T-cell (primary cell): Measurements from ENCODE around the gene MAN2A1. TPM values are rescaled to one million over a fixed set of nuclear protein-coding genes. Genes with fewer than 3 reads are reported as not detected.

Source experiments
- ATAC-seq, 4 experiments: fragments of 200-7000 bp in 3 of 4; fragments of 150-1000 bp in 1 of 4; cut with Tn5 transposase; replicated peaks in 1 of 4; 1 replicate in 3 of 4; 2 replicates in 1 of 4; pipeline ENCODE4 v1.10.0; 2021; ENCODE audit warnings: moderate library complexity in 3 of 4, mild to moderate bottlenecking in 2 of 4, moderate number of reproducible peaks in 1 of 4
- CTCF ChIA-PET, 2 donors: fragments of 300-600 bp; sonication (Branson Sonifier 250); formaldehyde crosslinking; loops; one replicate each; lab custom pipeline; 2022; ENCODE audit warnings: antibody characterized with exemption in 2 of 2; lab: Charles Lee
- POLR2A ChIA-PET, 2 donors: fragments of 300-600 bp; sonication (Branson Sonifier 250); formaldehyde crosslinking; loops; one replicate each; lab custom pipeline; 2022; ENCODE audit warnings: antibody characterized with exemption in 2 of 2; lab: Charles Lee
- DNase-seq, 35 experiments: peaks; one replicate each; pipeline versions ENCODE4 v3.0.0 to v3.0.0-alpha.2; 2013 to 2023
- H3K27ac ChIP-seq: one replicate; pipeline ENCODE4 v1.5.1; 2013; ENCODE audit warnings: low read length
- H3K27me3 ChIP-seq, 2 experiments: replicated peaks in 1 of 2; 1 replicate in 1 of 2; 2 replicates in 1 of 2; pipeline versions ENCODE4 v1.6.1 to v1.7.0; 2013; ENCODE audit warnings: low read length in 1 of 2, mixed read lengths in 1 of 2; ENCODE audit not compliant: control insufficient read depth in 2 of 2, insufficient read depth in 2 of 2; ENCODE audit errors: extremely low read depth in 1 of 2
- H3K36me3 ChIP-seq, 2 donors: 1 replicate in 1 of 2; 2 replicates in 1 of 2; pipeline versions ENCODE4 v1.6.1 to v1.7.0; 2013; ENCODE audit warnings: low read length in 1 of 2; ENCODE audit not compliant: control insufficient read depth in 2 of 2, insufficient read depth in 1 of 2; ENCODE audit errors: extremely low read depth in 1 of 2
- H3K4me1 ChIP-seq, 2 experiments: 1 replicate in 1 of 2; 2 replicates in 1 of 2; pipeline versions ENCODE4 v1.6.1 to v1.7.0; 2013; ENCODE audit warnings: low read length in 2 of 2, mixed read lengths in 1 of 2; ENCODE audit not compliant: insufficient read depth in 2 of 2, control insufficient read depth in 1 of 2; ENCODE audit errors: extremely low read depth in 1 of 2
- H3K4me3 ChIP-seq, 2 donors: 1 replicate in 1 of 2; 2 replicates in 1 of 2; pipeline versions ENCODE4 v1.5.1 to v1.7.0; 2013; ENCODE audit warnings: mild to moderate bottlenecking in 2 of 2, low read length in 1 of 2, moderate library complexity in 1 of 2; ENCODE audit not compliant: control insufficient read depth in 1 of 2; ENCODE audit errors: extremely low read depth in 1 of 2
- H3K9me3 ChIP-seq: 2 replicates; pipeline ENCODE4 v1.7.0; 2013
- H3K27ac Mint-ChIP-seq, 2 donors: one replicate each; pipeline ENCODE4 v1.8.0; 2020 to 2021; ENCODE audit warnings: mild to moderate bottlenecking in 2 of 2, mixed read lengths in 2 of 2
- H3K27me3 Mint-ChIP-seq, 2 donors: one replicate each; pipeline ENCODE4 v1.8.0; 2021 to 2022; ENCODE audit warnings: mixed read lengths in 2 of 2
- H3K36me3 Mint-ChIP-seq: one replicate; pipeline ENCODE4 v1.8.0; 2021; ENCODE audit warnings: mixed read lengths
- H3K4me1 Mint-ChIP-seq, 3 donors: one replicate each; pipeline ENCODE4 v1.8.0; 2020 to 2022; ENCODE audit warnings: mixed read lengths in 3 of 3, mild to moderate bottlenecking in 1 of 3
- H3K4me3 Mint-ChIP-seq, 3 donors: one replicate each; pipeline ENCODE4 v1.8.0; 2020 to 2022; ENCODE audit warnings: mild to moderate bottlenecking in 3 of 3, mixed read lengths in 3 of 3, moderate library complexity in 3 of 3
- H3K9me3 Mint-ChIP-seq, 3 donors: one replicate each; pipeline ENCODE4 v1.8.0; 2020 to 2022; ENCODE audit warnings: mixed read lengths in 3 of 3
- WGBS: methylation state at CpG from one replicate; pipeline ENCODE4 v1.1.5; 2013; ENCODE audit warnings: missing lambda C conversion rate; ENCODE audit not compliant: insufficient coverage; 5-methylcytosine and 5-hydroxymethylcytosine counted together
- total RNA-seq, 35 experiments: library from RNA in 6 of 35; stranded (reverse) in 6 of 35; fragments of 120-200 nt in 1 of 35; gene quantifications; one replicate each; pipeline versions ENCODE4 v1.2.1 to v1.2.4 and lab custom pipeline; 2013 to 2026

Gene MAN2A1
- total RNA-seq, 5 donors from 2014 or later (not counting 1 experiment from before 2014, with no cell fraction given): 46.7 to 64.0 (median 50.4) TPM

- no peaks in the 10 kb centered on the region for H3K9me3 Mint-ChIP-seq
- H3K4me1 Mint-ChIP-seq: no peaks in the 10 kb centered on the region
- peaks cover 7 to 24% of the 10 kb centered on the region in 2 donors for H3K27me3 Mint-ChIP-seq
- H3K27ac Mint-ChIP-seq: no peak overlapping the region
- ChIA-PET POLR2A (interaction anchor here in 1 of 2 donors (0.6 kb wide), 1 partner anchor 261 kb away, joined by 7 read pairs; the partner anchor contains the start of gene PJA2), CTCF (no interaction called here)
- Histone ChIP-seq H3K4me3 (no peak overlapping the region), H3K4me1 (no peaks in the 10 kb centered on the region), H3K36me3 (no peaks in the 10 kb centered on the region), H3K27me3 (peaks cover 0 to 2% of the 10 kb centered on the region in 2 experiments), H3K27ac (no peak overlapping the region), H3K9me3 (no peaks in the 10 kb centered on the region)
- no CpG with 5 or more reads among the region's 2 CpGs for WGBS
- DNase-seq (no peak), ATAC-seq (no peak)
- H3K4me3 Mint-ChIP-seq: no peak overlapping the region
- no peaks in the 10 kb centered on the region for H3K36me3 Mint-ChIP-seq
These were observed 18.6 kb upstream of the MAN2A1 start for GRCh38 chr5:109671136-109671535.

GRCh38 chr5:109674596-109674995 lies 15.1 kb upstream of the MAN2A1 start:
- H3K27me3 Mint-ChIP-seq: peaks cover 10 to 32% of the 10 kb centered on the region in 2 donors
- no peak overlapping the region for H3K27ac Mint-ChIP-seq
- Histone ChIP-seq H3K4me1 (no peaks in the 10 kb centered on the region), H3K4me3 (no peak overlapping the region), H3K36me3 (no peaks in the 10 kb centered on the region), H3K27ac (no peak overlapping the region), H3K27me3 (peaks cover 0 to 2% of the 10 kb centered on the region in 2 experiments), H3K9me3 (no peaks in the 10 kb centered on the region)
- no peak for ATAC-seq
- ChIA-PET CTCF (no interaction called here), POLR2A (interaction anchor here in 1 of 2 donors (0.6 kb wide), 1 partner anchor 30 kb away, joined by 4 read pairs; no protein-coding TSS in a partner anchor)
- DNase-seq: no peak
- no peak overlapping the region for H3K4me3 Mint-ChIP-seq
- no CpG with 5 or more reads among the region's 4 CpGs for WGBS
- H3K4me1 Mint-ChIP-seq: no peaks in the 10 kb centered on the region
- no peaks in the 10 kb centered on the region for H3K9me3 Mint-ChIP-seq
- H3K36me3 Mint-ChIP-seq: no peaks in the 10 kb centered on the region

- no peaks in the 10 kb centered on the region for H3K4me1 Mint-ChIP-seq
- ChIA-PET POLR2A (no interaction called here), CTCF (no interaction called here)
- H3K4me3 Mint-ChIP-seq: no peak overlapping the region
- DNase-seq: no peak
- no peak overlapping the region for H3K27ac Mint-ChIP-seq
- H3K4me3 ChIP-seq: no peak overlapping the region
- H3K9me3 Mint-ChIP-seq: no peaks in the 10 kb centered on the region
- H3K27ac ChIP-seq: no peak overlapping the region
- no peaks in the 10 kb centered on the region for H3K9me3 ChIP-seq
- no peaks in the 10 kb centered on the region for H3K4me1 ChIP-seq
- peaks cover 0 to 2% of the 10 kb centered on the region in 2 experiments for H3K27me3 ChIP-seq
- peaks cover 8 to 24% of the 10 kb centered on the region in 2 donors for H3K27me3 Mint-ChIP-seq
- H3K36me3 ChIP-seq: no peaks in the 10 kb centered on the region
- ATAC-seq: no peak
- no CpG with 5 or more reads among the region's 5 CpGs for WGBS
- no peaks in the 10 kb centered on the region for H3K36me3 Mint-ChIP-seq
These were observed 12.8 kb upstream of the MAN2A1 start for GRCh38 chr5:109676920-109677319.

- Histone ChIP-seq H3K27ac (no peak overlapping the region), H3K36me3 (no peaks in the 10 kb centered on the region), H3K27me3 (no peaks in the 10 kb centered on the region), H3K9me3 (no peaks in the 10 kb centered on the region), H3K4me1 (no peaks in the 10 kb centered on the region), H3K4me3 (no peak overlapping the region)
- DNase-seq: no peak
- WGBS: 100% methylated on average over 2 of the region's 3 CpGs
- Mint-ChIP-seq H3K27me3 (peaks cover 11 to 18% of the 10 kb centered on the region in 2 donors), H3K36me3 (no peaks in the 10 kb centered on the region), H3K9me3 (no peaks in the 10 kb centered on the region), H3K4me1 (no peaks in the 10 kb centered on the region), H3K4me3 (no peak overlapping the region), H3K27ac (no peak overlapping the region)
- ChIA-PET POLR2A (no interaction called here), CTCF (interaction anchor here in 1 of 2 donors (1.9 kb wide), 1 partner anchor 9 kb away, joined by 5 read pairs; no protein-coding TSS in a partner anchor)
- ATAC-seq: no peak
These were observed 11.3 kb upstream of the MAN2A1 start for GRCh38 chr5:109678447-109678846.

- no peak overlapping the region for H3K4me3 ChIP-seq
- no peaks in the 10 kb centered on the region for H3K9me3 Mint-ChIP-seq
- DNase-seq (no peak), ATAC-seq (no peak)
- no peaks in the 10 kb centered on the region for H3K27me3 ChIP-seq
- H3K36me3 ChIP-seq: no peaks in the 10 kb centered on the region
- H3K4me1 ChIP-seq: no peaks in the 10 kb centered on the region
- peaks cover 5% of the 10 kb centered on the region in 2 donors for H3K27me3 Mint-ChIP-seq
- H3K4me1 Mint-ChIP-seq: no peaks in the 10 kb centered on the region
- no CpG with 5 or more reads among the region's 3 CpGs for WGBS
- CTCF ChIA-PET: no interaction called here
- no peak overlapping the region for H3K4me3 Mint-ChIP-seq
- H3K27ac ChIP-seq: no peak overlapping the region
- POLR2A ChIA-PET: no interaction called here
- no peaks in the 10 kb centered on the region for H3K9me3 ChIP-seq
- no peak overlapping the region for H3K27ac Mint-ChIP-seq
- H3K36me3 Mint-ChIP-seq: no peaks in the 10 kb centered on the region
These were observed 8.0 kb upstream of the MAN2A1 start for GRCh38 chr5:109681763-109682162.

- Mint-ChIP-seq H3K4me1 (no peaks in the 10 kb centered on the region), H3K27ac (no peak overlapping the region), H3K36me3 (no peaks in the 10 kb centered on the region), H3K27me3 (peaks cover 3 to 4% of the 10 kb centered on the region in 2 donors), H3K4me3 (no peak overlapping the region), H3K9me3 (no peaks in the 10 kb centered on the region)
- Histone ChIP-seq H3K9me3 (no peaks in the 10 kb centered on the region), H3K4me3 (no peak overlapping the region), H3K36me3 (no peaks in the 10 kb centered on the region), H3K27ac (no peak overlapping the region), H3K27me3 (no peaks in the 10 kb centered on the region), H3K4me1 (no peaks in the 10 kb centered on the region)
- ChIA-PET CTCF (no interaction called here), POLR2A (no interaction called here)
- WGBS: 14% methylated on average over 1 of the region's 2 CpGs
- DNase-seq (no peak), ATAC-seq (no peak)
These were observed 7.3 kb upstream of the MAN2A1 start for GRCh38 chr5:109682383-109682782.
